HCT116 (cell line): ENCODE results near the gene SLC25A21. TPM values are rescaled to one million over a fixed set of nuclear protein-coding genes. Genes with fewer than 3 reads are reported as not detected.

Experiments
- ATAC-seq: fragments of 200-7000 bp; cut with Tn5 transposase; 2 replicates; pipeline ENCODE4 v1.9.1; 2020; ENCODE audit warnings: mild to moderate bottlenecking, moderate library complexity
- BruUV-seq: library from RNA; stranded (reverse); fragments of 400-500 nt; replicated peaks from 2 replicates; lab custom pipeline; 2021; lab: Mats Ljungman, UMichigan
- CTCF ChIA-PET: fragments of 300-600 bp; sonication (Branson Sonifier 250); formaldehyde crosslinking; loops from one replicate; lab custom pipeline; 2021; ENCODE audit warnings: antibody characterized with exemption; lab: Charles Lee
- POLR2A ChIA-PET: fragments of 300-600, 350-600 bp; sonication (Branson Sonifier 250); formaldehyde crosslinking; loops from one replicate; lab custom pipeline; 2021; ENCODE audit warnings: antibody characterized with exemption; lab: Charles Lee
- RAD21 ChIA-PET, 2 experiments: fragments of 300-600 bp; sonication (Branson Sonifier 250); formaldehyde crosslinking; loops; one replicate each; lab custom pipeline; 2023; ENCODE audit warnings: low total read pairs in 2 of 2; ENCODE audit not compliant: uncharacterized antibody in 2 of 2, unreplicated experiment in 2 of 2, low non-redundant PET in 1 of 2; lab: Charles Lee
- DNase-seq: peaks from one replicate; pipeline ENCODE4 v3.0.0-alpha.2; 2010; ENCODE audit warnings: low read depth, low spot score
- H2AFZ ChIP-seq: fragments of 200-600 bp; shearing (Covaris generic), sonication (generic); 2 replicates; pipeline ENCODE4 v1.6.1; 2017; ENCODE audit warnings: low read depth, mixed run types, mixed read lengths, antibody characterized with exemption, low read length; ENCODE audit not compliant: poor library complexity, severe bottlenecking
- H3K27ac ChIP-seq: 2 replicates; pipeline ENCODE4 v1.5.1; 2012; ENCODE audit warnings: low read depth, low read length
- H3K27me3 ChIP-seq: fragments of 200-600 bp; sonication (generic); 2 replicates; pipeline ENCODE4 v1.6.1; 2016; ENCODE audit warnings: mixed run types, low read length, mixed read lengths; ENCODE audit not compliant: insufficient read depth
- H3K36me3 ChIP-seq, 2 experiments: fragments of 200-500 bp in 1 of 2; fragments of 200-600 bp in 1 of 2; sonication (Bioruptor generic) in 1 of 2; sonication (generic) in 1 of 2; 2 replicates each; pipeline versions ENCODE4 v1.5.1 to v1.6.1; 2014 to 2016; ENCODE audit warnings: low read length in 2 of 2, inconsistent platforms in 1 of 2, mixed read lengths in 1 of 2, mixed run types in 1 of 2; ENCODE audit not compliant: insufficient read depth in 2 of 2, control insufficient read depth in 1 of 2
- H3K4me1 ChIP-seq, 2 experiments: fragments of 200-600 bp in 1 of 2; sonication (generic) in 1 of 2; 2 replicates each; pipeline versions ENCODE4 v1.5.1 to v1.6.1; 2012 to 2017; ENCODE audit warnings: low read length in 2 of 2, inconsistent platforms in 1 of 2, mild to moderate bottlenecking in 1 of 2, mixed read lengths in 1 of 2, mixed run types in 1 of 2, moderate library complexity in 1 of 2; ENCODE audit not compliant: insufficient read depth in 2 of 2, control insufficient read depth in 1 of 2
- H3K4me2 ChIP-seq: fragments of 200-600 bp; sonication (generic); 2 replicates; pipeline ENCODE4 v1.6.1; 2017; ENCODE audit warnings: mixed run types, low read length, mixed read lengths
- H3K4me3 ChIP-seq, 2 experiments: fragments of 200-600 bp in 1 of 2; sonication (generic) in 1 of 2; replicated peaks in 1 of 2; 2 replicates each; pipeline ENCODE4 v1.5.1; 2011 to 2016; ENCODE audit warnings: low read length in 2 of 2, control low read depth in 1 of 2, low read depth in 1 of 2, mild to moderate bottlenecking in 1 of 2, mixed read lengths in 1 of 2, mixed run types in 1 of 2
- H3K79me2 ChIP-seq: fragments of 200-600 bp; sonication (generic); 2 replicates; pipeline ENCODE4 v1.6.1; 2017; ENCODE audit warnings: mild to moderate bottlenecking, mixed run types, low read length, moderate library complexity, mixed read lengths; ENCODE audit not compliant: insufficient read depth
- H3K9ac ChIP-seq: fragments of 200-600 bp; sonication (generic); 2 replicates; pipeline ENCODE4 v1.6.1; 2016; ENCODE audit warnings: low read length, mixed read lengths
- H3K9me2 ChIP-seq: fragments of 200-600 bp; sonication (generic), shearing (Covaris generic); 2 replicates; pipeline ENCODE4 v1.6.1; 2017; ENCODE audit warnings: mixed run types, mild to moderate bottlenecking, moderate library complexity; ENCODE audit not compliant: insufficient read depth
- H3K9me3 ChIP-seq, 2 experiments: fragments of 200-500 bp in 1 of 2; fragments of 200-600 bp in 1 of 2; sonication (Bioruptor generic) in 1 of 2; sonication (generic) in 1 of 2; 2 replicates each; pipeline ENCODE4 v1.6.1; 2014 to 2017; ENCODE audit warnings: low read length in 2 of 2, mixed read lengths in 2 of 2, inconsistent platforms in 1 of 2, low read depth in 1 of 2, mild to moderate bottlenecking in 1 of 2, mixed run types in 1 of 2, moderate library complexity in 1 of 2; ENCODE audit not compliant: control insufficient read depth in 1 of 2, insufficient read depth in 1 of 2
- H4K20me1 ChIP-seq: fragments of 200-600 bp; sonication (generic), shearing (Covaris generic); 2 replicates; pipeline ENCODE4 v1.6.1; 2017; ENCODE audit warnings: mixed run types, mild to moderate bottlenecking, moderate library complexity; ENCODE audit not compliant: insufficient read depth
- ATF3 ChIP-seq: IDR thresholded peaks from 2 replicates; pipeline ENCODE4 v1.6.1; 2012
- CEBPB ChIP-seq: IDR thresholded peaks from 2 replicates; pipeline ENCODE4 v1.6.1; 2012; ENCODE audit warnings: low read depth
- ELF1 ChIP-seq: IDR thresholded peaks from 2 replicates; pipeline ENCODE4 v1.6.1; 2012; ENCODE audit warnings: low read depth, borderline replicate concordance
- FOSL1 ChIP-seq: IDR thresholded peaks from 2 replicates; pipeline ENCODE4 v1.6.1; 2012; ENCODE audit warnings: low read depth
- JUND ChIP-seq: IDR thresholded peaks from 2 replicates; pipeline ENCODE4 v1.6.1; 2012
- MAX ChIP-seq: IDR thresholded peaks from 2 replicates; pipeline ENCODE4 v1.6.1; 2012
- POLR2AphosphoS5 ChIP-seq: IDR thresholded peaks from 2 replicates; pipeline ENCODE4 v1.6.1; 2011; ENCODE audit warnings: mild to moderate bottlenecking, low read depth, low read length, moderate library complexity
- SIN3A ChIP-seq: IDR thresholded peaks from 2 replicates; pipeline ENCODE4 v1.6.1; 2012; ENCODE audit warnings: low read depth
- ZBTB33 ChIP-seq: IDR thresholded peaks from 2 replicates; pipeline ENCODE4 v1.6.1; 2011; ENCODE audit warnings: mild to moderate bottlenecking, low read length, moderate library complexity; ENCODE audit not compliant: insufficient replicate concordance; ENCODE audit errors: extremely low read depth
- intact Hi-C: fragments of 100-400 bp; cut with micrococcal nuclease; formaldehyde crosslinking; loops from 2 replicates; pipeline ENCODE4 v1.10.0; 2022
- total RNA-seq: library from RNA; stranded (reverse); gene quantifications from one replicate; pipeline ENCODE4 v1.2.1, GENCODE V29; 2021; ENCODE audit not compliant: unreplicated experiment

SLC25A21 gene
- total RNA-seq, 1 experiment from 2014 or later = 3.5 TPM

GRCh38 chr14:36948157-36948859 is 224.1 kb downstream of the SLC25A21 start:
- ChIA-PET POLR2A (no interaction called here), CTCF (no interaction called here), RAD21 (no interaction called here)
- no peak overlapping the region for H3K27ac ChIP-seq
- H3K4me2 ChIP-seq = no peak overlapping the region
- no peaks in the 10 kb centered on the region for H4K20me1 ChIP-seq
- no peak overlapping the region for H3K4me3 ChIP-seq
- H3K36me3 ChIP-seq = no peaks in the 10 kb centered on the region
- H3K9me2 ChIP-seq = no peaks in the 10 kb centered on the region
- ATAC-seq = no peak
- H3K9me3 ChIP-seq = no peaks in the 10 kb centered on the region
- peaks cover 0 to 18% of the 10 kb centered on the region in 2 experiments; a peak in 2 of 4 replicates for H3K4me1 ChIP-seq
- intact Hi-C loops = no loop called here
- BruUV-seq = no TSS peak
- no peaks in the 10 kb centered on the region for H3K79me2 ChIP-seq
- no peaks in the 10 kb centered on the region for H3K27me3 ChIP-seq
- no peak for TF ChIP-seq JUND
- no peak for TF ChIP-seq POLR2AphosphoS5
- TF ChIP-seq MAX = no peak
- no peak for TF ChIP-seq CEBPB
- no peak for TF ChIP-seq ATF3
- TF ChIP-seq, all 23 proteins: peak for 0
- DNase-seq = no peak
- no peak overlapping the region for H2AFZ ChIP-seq
- no peak overlapping the region for H3K9ac ChIP-seq

GRCh38 chr14:36947362-36947761 is 225.0 kb downstream of the SLC25A21 start:
- H3K27ac ChIP-seq = no peak overlapping the region
- H2AFZ ChIP-seq = no peak overlapping the region
- intact Hi-C loops = no loop called here
- H3K9me2 ChIP-seq = no peaks in the 10 kb centered on the region
- H3K4me3 ChIP-seq = no peak overlapping the region
- H3K4me1 ChIP-seq = peaks cover 0 to 9% of the 10 kb centered on the region in 2 experiments; a peak in 2 of 4 replicates
- H3K79me2 ChIP-seq = no peaks in the 10 kb centered on the region
- CTCF ChIA-PET = no interaction called here
- no peaks in the 10 kb centered on the region for H3K36me3 ChIP-seq
- RAD21 ChIA-PET = no interaction called here
- BruUV-seq = no TSS peak
- no peak for DNase-seq
- H3K9me3 ChIP-seq = no peaks in the 10 kb centered on the region
- no peak for ATAC-seq
- no peak overlapping the region for H3K4me2 ChIP-seq
- no peaks in the 10 kb centered on the region for H3K27me3 ChIP-seq
- POLR2A ChIA-PET = no interaction called here
- no peak for TF ChIP-seq SIN3A
- TF ChIP-seq CEBPB = no peak
- TF ChIP-seq ELF1 = no peak
- TF ChIP-seq ZBTB33 = no peak
- TF ChIP-seq FOSL1 = no peak
- TF ChIP-seq, all 23 proteins: peak for 0
- H4K20me1 ChIP-seq = no peaks in the 10 kb centered on the region
- H3K9ac ChIP-seq = no peak overlapping the region
